Smooth muscle cell (in vitro differentiated cells): Measurements from ENCODE around the gene ARHGEF39. TPM values are rescaled to one million over a fixed set of nuclear protein-coding genes. Genes with fewer than 3 reads are reported as not detected.
"Not testable (repeated sequence)": the region's sequence is repeated elsewhere in the genome, so short reads cannot be mapped to it uniquely, and the experiment has no call there.

ENCODE experiments used
- DNase-seq: peaks from one replicate; lab custom pipeline; 2025; ENCODE audit not compliant: unreplicated experiment; lab: John Stamatoyannopoulos, UW
- H2AFZ ChIP-seq: fragments of 200-600 bp; sonication (generic); 2 replicates; pipeline ENCODE4 v1.6.0; 2016; ENCODE audit warnings: antibody characterized with exemption, low read depth, mild to moderate bottlenecking
- H3F3A ChIP-seq: fragments of 200-600 bp; sonication (generic); 2 replicates; pipeline ENCODE4 v1.6.0; 2017; ENCODE audit warnings: antibody characterized with exemption, low read depth
- H3K27ac ChIP-seq: fragments of 200-600 bp; sonication (generic); 2 replicates; pipeline ENCODE4 v1.5.1; 2016; ENCODE audit warnings: low read depth, mild to moderate bottlenecking
- H3K27me3 ChIP-seq: fragments of 200-600 bp; sonication (generic); 2 replicates; pipeline ENCODE4 v1.6.1; 2016; ENCODE audit warnings: low read depth, mild to moderate bottlenecking
- H3K36me3 ChIP-seq: fragments of 200-600 bp; sonication (generic); 2 replicates; pipeline ENCODE4 v1.5.1; 2016; ENCODE audit warnings: low read depth
- H3K4me1 ChIP-seq: fragments of 200-600 bp; sonication (generic); 2 replicates; pipeline ENCODE4 v1.5.1; 2016; ENCODE audit warnings: low read depth
- H3K4me2 ChIP-seq: fragments of 200-600 bp; sonication (generic); 2 replicates; pipeline ENCODE4 v1.6.0; 2016; ENCODE audit warnings: mild to moderate bottlenecking
- H3K4me3 ChIP-seq: fragments of 200-600 bp; sonication (generic); 2 replicates; pipeline ENCODE4 v1.5.1; 2016; ENCODE audit warnings: mild to moderate bottlenecking
- H3K79me2 ChIP-seq: fragments of 200-600 bp; sonication (generic); 2 replicates; pipeline ENCODE4 v1.6.0; 2016; ENCODE audit warnings: low read depth, mild to moderate bottlenecking
- H3K9ac ChIP-seq: fragments of 200-600 bp; sonication (generic); 2 replicates; pipeline ENCODE4 v1.6.0; 2016; ENCODE audit warnings: low read depth
- H3K9me3 ChIP-seq: fragments of 200-600 bp; sonication (generic); replicated peaks from 2 replicates; pipeline ENCODE4 v1.5.1; 2016; ENCODE audit warnings: low read depth
- H4K20me1 ChIP-seq: fragments of 200-600 bp; sonication (generic); 2 replicates; pipeline ENCODE4 v1.6.0; 2016; ENCODE audit warnings: low read depth
- WGBS: methylation state at CpG from one replicate; pipeline ENCODE4 v1.1.7; 2016; ENCODE audit warnings: low lambda C conversion rate; 5-methylcytosine and 5-hydroxymethylcytosine counted together
- polyA plus RNA-seq: library from polyadenylated mRNA; unstranded; fragments of >200 nt; fragmentation: Nextera tagmentation; extraction: Ambion mirVana; gene quantifications from 2 replicates; pipeline ENCODE4 v1.2.1, GENCODE V29; 2016
- total RNA-seq: library from RNA; depleted of rRNA; stranded (reverse); fragments of >200 nt; gene quantifications from 2 replicates; pipeline ENCODE4 v1.2.3, GENCODE V29; 2014
- TF ChIP-seq, protein P1 (sequence below): fragments of 200-600 bp; sonication (generic); IDR thresholded peaks from 2 replicates; pipeline ENCODE4 v1.5.1; 2017; ENCODE audit warnings: borderline replicate concordance, mild to moderate bottlenecking, antibody characterized with exemption; ENCODE audit not compliant: insufficient read depth, poor library complexity, severe bottlenecking

The ARHGEF39 gene
- total and polyA plus RNA-seq, 2 experiments from 2014 or later = 1.9 to 2.1 TPM

DNA sequence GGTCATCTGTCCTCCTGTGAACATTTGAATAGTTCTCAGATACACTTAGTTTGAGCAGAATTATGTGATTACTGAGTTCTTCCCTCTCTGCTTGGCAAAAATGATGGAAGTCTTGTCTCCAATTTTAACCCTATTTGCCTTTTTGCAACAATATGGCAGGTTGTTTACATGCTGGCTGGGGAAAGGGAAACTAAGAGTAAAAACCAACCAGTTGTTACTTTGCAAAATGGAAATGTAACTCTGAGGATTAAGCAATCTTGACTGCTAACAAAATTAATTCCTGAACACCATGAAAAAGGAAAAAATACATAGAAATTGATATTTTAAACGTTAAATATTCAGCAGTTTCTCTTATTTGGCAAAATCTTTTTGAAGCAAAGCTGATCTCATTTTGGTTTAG, 25.4 kb downstream of the ARHGEF39 start:
- no peaks in the 10 kb centered on the region for H3K36me3 ChIP-seq
- no peak overlapping the region for H3K27ac ChIP-seq
- TF ChIP-seq, protein P1, sequence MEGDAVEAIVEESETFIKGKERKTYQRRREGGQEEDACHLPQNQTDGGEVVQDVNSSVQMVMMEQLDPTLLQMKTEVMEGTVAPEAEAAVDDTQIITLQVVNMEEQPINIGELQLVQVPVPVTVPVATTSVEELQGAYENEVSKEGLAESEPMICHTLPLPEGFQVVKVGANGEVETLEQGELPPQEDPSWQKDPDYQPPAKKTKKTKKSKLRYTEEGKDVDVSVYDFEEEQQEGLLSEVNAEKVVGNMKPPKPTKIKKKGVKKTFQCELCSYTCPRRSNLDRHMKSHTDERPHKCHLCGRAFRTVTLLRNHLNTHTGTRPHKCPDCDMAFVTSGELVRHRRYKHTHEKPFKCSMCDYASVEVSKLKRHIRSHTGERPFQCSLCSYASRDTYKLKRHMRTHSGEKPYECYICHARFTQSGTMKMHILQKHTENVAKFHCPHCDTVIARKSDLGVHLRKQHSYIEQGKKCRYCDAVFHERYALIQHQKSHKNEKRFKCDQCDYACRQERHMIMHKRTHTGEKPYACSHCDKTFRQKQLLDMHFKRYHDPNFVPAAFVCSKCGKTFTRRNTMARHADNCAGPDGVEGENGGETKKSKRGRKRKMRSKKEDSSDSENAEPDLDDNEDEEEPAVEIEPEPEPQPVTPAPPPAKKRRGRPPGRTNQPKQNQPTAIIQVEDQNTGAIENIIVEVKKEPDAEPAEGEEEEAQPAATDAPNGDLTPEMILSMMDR = no peak
- H3F3A ChIP-seq = no peaks in the 10 kb centered on the region
- WGBS = 96% methylated on average over 1 of the region's 1 CpG
- no peaks in the 10 kb centered on the region for H3K27me3 ChIP-seq
- no peak overlapping the region for H2AFZ ChIP-seq
- no peaks in the 10 kb centered on the region for H3K79me2 ChIP-seq
- no peak overlapping the region for H3K4me3 ChIP-seq
- no peaks in the 10 kb centered on the region for H3K4me1 ChIP-seq
- no peak overlapping the region for H3K9ac ChIP-seq
- no peaks in the 10 kb centered on the region for H4K20me1 ChIP-seq
- no peak overlapping the region for H3K4me2 ChIP-seq
- H3K9me3 ChIP-seq = no peaks in the 10 kb centered on the region
- DNase-seq = no peak

- H3K36me3 ChIP-seq, H3K27ac ChIP-seq, H3F3A ChIP-seq, H3K79me2 ChIP-seq, H3K4me2 ChIP-seq, H4K20me1 ChIP-seq, H3K4me3 ChIP-seq, DNase-seq, H2AFZ ChIP-seq, H3K9ac ChIP-seq, H3K4me1 ChIP-seq, H3K9me3 ChIP-seq, H3K27me3 ChIP-seq: not testable (repeated sequence)
- 91% methylated on average over 1 of the region's 1 CpG for WGBS
Observed at GRCh38 chr9:35639225-35639624, 25.8 kb downstream of the ARHGEF39 start.

GRCh38 chr9:35638751-35639150, 26.2 kb downstream of the ARHGEF39 start:
- not testable (repeated sequence) for DNase-seq, H3K4me1 ChIP-seq, H3K9me3 ChIP-seq, H3K4me2 ChIP-seq, H4K20me1 ChIP-seq, H3K4me3 ChIP-seq, H3K36me3 ChIP-seq, H3K27me3 ChIP-seq, H3K79me2 ChIP-seq, H2AFZ ChIP-seq, H3K9ac ChIP-seq, H3F3A ChIP-seq, H3K27ac ChIP-seq
- 96% methylated on average over 7 of the region's 8 CpGs for WGBS

- H3K27ac ChIP-seq, H3K4me2 ChIP-seq, H2AFZ ChIP-seq, H3K79me2 ChIP-seq, H3F3A ChIP-seq, H3K27me3 ChIP-seq, H3K9ac ChIP-seq, H3K9me3 ChIP-seq, DNase-seq, H3K4me1 ChIP-seq, H3K36me3 ChIP-seq, H4K20me1 ChIP-seq, H3K4me3 ChIP-seq: not testable (repeated sequence)
- WGBS = 91% methylated on average over 9 of the region's 9 CpGs
Observed at GRCh38 chr9:35637427-35637955, 27.5 kb downstream of the ARHGEF39 start.

DNA sequence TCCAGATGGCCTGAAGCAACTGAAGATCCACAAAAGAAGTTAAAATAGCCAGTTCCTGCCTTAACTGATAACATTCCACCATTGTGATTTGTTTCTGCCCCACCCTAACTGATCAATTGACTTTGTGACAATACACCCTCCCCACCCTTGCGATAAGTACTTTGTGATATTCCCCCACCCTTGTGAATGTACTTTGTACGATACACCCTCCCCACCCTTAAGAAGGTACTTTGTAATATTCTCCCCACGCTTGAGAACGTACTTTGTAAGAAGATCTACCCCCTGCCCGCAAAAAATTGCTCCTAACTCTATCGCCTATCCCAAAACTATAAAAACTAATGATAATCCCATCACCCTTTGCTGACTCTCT, 28.1 kb downstream of the ARHGEF39 start:
- H3K9ac ChIP-seq, DNase-seq: not testable (repeated sequence)

More for the DNA sequence above, 28.1 kb downstream of the ARHGEF39 start:
- H3K79me2 ChIP-seq, H2AFZ ChIP-seq, H3F3A ChIP-seq, H4K20me1 ChIP-seq, H3K27me3 ChIP-seq, H3K4me2 ChIP-seq, H3K27ac ChIP-seq, H3K9me3 ChIP-seq, H3K4me1 ChIP-seq, H3K4me3 ChIP-seq, H3K36me3 ChIP-seq: not testable (repeated sequence)
- WGBS = 88% methylated on average over 6 of the region's 6 CpGs
